Thymus (tissue), 11 donors: ENCODE results near the gene POC1A. TPM values are rescaled to one million over a fixed set of nuclear protein-coding genes. Genes with fewer than 3 reads are reported as not detected.

Experiments used
- DNase-seq, 9 donors: peaks; one replicate each; pipeline ENCODE4 v3.0.0-alpha.2; 2013; ENCODE audit warnings: low spot score in 9 of 9, low read depth in 6 of 9, missing footprints in 1 of 9
- H3K27ac ChIP-seq, 2 donors: one replicate each; pipeline ENCODE4 v1.5.1; 2013; ENCODE audit warnings: control low read depth in 1 of 2, low read depth in 1 of 2, low read length in 1 of 2, mild to moderate bottlenecking in 1 of 2, moderate library complexity in 1 of 2
- H3K27me3 ChIP-seq, 2 donors: one replicate each; pipeline ENCODE4 v1.5.1; 2013; ENCODE audit warnings: low read length in 1 of 2; ENCODE audit not compliant: control insufficient read depth in 2 of 2, insufficient read depth in 1 of 2
- H3K36me3 ChIP-seq, 2 donors: one replicate each; pipeline ENCODE4 v1.5.1; 2013; ENCODE audit warnings: low read length in 1 of 2, mild to moderate bottlenecking in 1 of 2, moderate library complexity in 1 of 2; ENCODE audit not compliant: control insufficient read depth in 2 of 2, insufficient read depth in 2 of 2
- H3K4me1 ChIP-seq, 2 donors: one replicate each; pipeline ENCODE4 v1.5.1; 2013; ENCODE audit warnings: low read length in 2 of 2; ENCODE audit not compliant: control insufficient read depth in 2 of 2, insufficient read depth in 2 of 2
- H3K4me3 ChIP-seq, 2 donors: one replicate each; pipeline ENCODE4 v1.5.1; 2013; ENCODE audit warnings: low read length in 2 of 2, control low read depth in 1 of 2, mild to moderate bottlenecking in 1 of 2
- H3K9me3 ChIP-seq, 2 donors: one replicate each; pipeline ENCODE4 v1.5.1; 2013; ENCODE audit warnings: low read length in 1 of 2, mild to moderate bottlenecking in 1 of 2; ENCODE audit not compliant: control insufficient read depth in 2 of 2, insufficient read depth in 1 of 2
- WGBS: extraction: QIAGEN DNeasy Blood & Tissue Kit; methylation state at CpG from one replicate; pipeline ENCODE4 v1.1.7; 2013; 5-methylcytosine and 5-hydroxymethylcytosine counted together
- polyA plus RNA-seq: library from polyadenylated mRNA; stranded (reverse); fragments of 200-250 nt; gene quantifications from one replicate; pipeline ENCODE4 v1.2.3, GENCODE V29; 2013
- total RNA-seq: library from RNA; stranded (reverse); fragments of 120-200 nt; gene quantifications from one replicate; pipeline ENCODE4 v1.2.4, GENCODE V29; 2013
- donor health status: healthy.

Gene POC1A
- total and polyA plus RNA-seq, 2 donors = 2.6 to 12.3 TPM

DNA sequence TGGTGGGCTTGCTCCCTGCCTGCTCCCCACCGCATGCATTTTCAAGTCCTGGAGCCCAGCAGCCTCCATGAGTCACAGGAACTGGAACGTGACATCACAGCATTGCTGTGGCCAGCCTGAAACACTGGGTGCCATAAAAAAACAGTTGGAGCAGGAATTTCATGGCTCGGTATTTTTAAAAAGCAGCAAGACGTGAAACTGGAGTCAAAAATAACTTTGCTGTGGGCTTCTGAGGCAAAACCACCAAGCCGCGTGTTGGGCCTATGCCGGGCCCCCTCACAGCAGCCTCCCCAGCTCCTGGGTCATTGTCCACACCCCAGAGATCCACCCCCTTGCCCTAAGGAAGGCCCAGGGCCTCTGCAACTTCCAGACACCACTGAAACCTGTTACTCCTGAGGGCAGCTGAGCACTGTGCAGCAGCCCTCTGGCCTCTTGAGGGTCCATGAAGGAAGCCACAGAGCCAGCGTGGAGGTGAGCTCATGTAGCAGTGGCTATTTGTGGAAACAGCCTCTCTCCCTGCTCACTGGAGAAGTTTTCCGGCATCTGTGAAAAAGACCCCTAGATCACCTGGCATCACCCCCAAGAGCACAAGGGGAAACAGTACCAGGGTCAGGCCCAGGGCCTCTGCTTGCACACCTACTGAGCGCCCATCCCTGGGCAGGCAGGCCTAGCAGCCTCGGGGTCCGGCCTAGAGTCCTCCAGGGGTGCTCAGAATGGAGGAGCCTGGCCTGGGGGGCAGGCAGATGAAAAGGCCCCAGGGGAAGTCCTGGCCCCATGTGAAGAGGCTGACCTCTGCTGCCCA is 63.9 kb downstream of the POC1A start:
- Histone ChIP-seq H3K36me3 (peaks cover 14 to 24% of the 10 kb centered on the region in 2 donors), H3K4me3 (no peak overlapping the region), H3K4me1 (peaks cover 2 to 44% of the 10 kb centered on the region in 2 donors), H3K27me3 (no peaks in the 10 kb centered on the region), H3K9me3 (peaks cover 0 to 3% of the 10 kb centered on the region in 2 donors), H3K27ac (no peak overlapping the region)
- WGBS = 91% methylated on average over 12 of the region's 12 CpGs
- no peak for DNase-seq

- H3K9me3 ChIP-seq = peaks cover 0 to 3% of the 10 kb centered on the region in 2 donors
- DNase-seq = no peak
- H3K27me3 ChIP-seq = no peaks in the 10 kb centered on the region
- WGBS = 93% methylated on average over 4 of the region's 4 CpGs
- no peak overlapping the region for H3K4me3 ChIP-seq
- H3K36me3 ChIP-seq = peaks cover 14 to 20% of the 10 kb centered on the region in 2 donors
- H3K27ac ChIP-seq = no peak overlapping the region
- peaks cover 2 to 50% of the 10 kb centered on the region in 2 donors for H3K4me1 ChIP-seq
Measured at GRCh38 chr3:52089691-52090090, 64.5 kb downstream of the POC1A start.

GRCh38 chr3:52088445-52089367 is 65.5 kb downstream of the POC1A start:
- WGBS = 95% methylated on average over 17 of the region's 17 CpGs
- Histone ChIP-seq H3K36me3 (peaks cover 10 to 13% of the 10 kb centered on the region in 2 donors), H3K27me3 (no peaks in the 10 kb centered on the region), H3K4me3 (no peak overlapping the region), H3K27ac (no peak overlapping the region), H3K9me3 (peaks cover 0 to 3% of the 10 kb centered on the region in 2 donors), H3K4me1 (peaks cover 2 to 46% of the 10 kb centered on the region in 2 donors)
- no peak for DNase-seq

GRCh38 chr3:52087731-52088130 is 66.5 kb downstream of the POC1A start:
- no peak overlapping the region for H3K4me3 ChIP-seq
- WGBS = 100% methylated on average over 3 of the region's 3 CpGs
- H3K36me3 ChIP-seq = peaks cover 4 to 11% of the 10 kb centered on the region in 2 donors
- H3K27me3 ChIP-seq = no peaks in the 10 kb centered on the region
- peaks cover 0 to 3% of the 10 kb centered on the region in 2 donors for H3K9me3 ChIP-seq
- no peak overlapping the region for H3K27ac ChIP-seq
- peaks cover 2 to 46% of the 10 kb centered on the region in 2 donors for H3K4me1 ChIP-seq
- DNase-seq = no peak

GRCh38 chr3:52086976-52087663 is 67.1 kb downstream of the POC1A start:
- peaks cover 0 to 2% of the 10 kb centered on the region in 2 donors for H3K9me3 ChIP-seq
- H3K4me3 ChIP-seq = no peak overlapping the region
- H3K4me1 ChIP-seq = peaks cover 2 to 46% of the 10 kb centered on the region in 2 donors
- no peaks in the 10 kb centered on the region for H3K27me3 ChIP-seq
- 81% methylated on average over 8 of the region's 8 CpGs for WGBS
- H3K36me3 ChIP-seq = peaks cover 3 to 8% of the 10 kb centered on the region in 2 donors
- peak overlapping the region in 1 of 2 donors; percentile 39 for H3K27ac ChIP-seq
- DNase-seq = peak in 1 of 9 donors; percentile 22

DNA sequence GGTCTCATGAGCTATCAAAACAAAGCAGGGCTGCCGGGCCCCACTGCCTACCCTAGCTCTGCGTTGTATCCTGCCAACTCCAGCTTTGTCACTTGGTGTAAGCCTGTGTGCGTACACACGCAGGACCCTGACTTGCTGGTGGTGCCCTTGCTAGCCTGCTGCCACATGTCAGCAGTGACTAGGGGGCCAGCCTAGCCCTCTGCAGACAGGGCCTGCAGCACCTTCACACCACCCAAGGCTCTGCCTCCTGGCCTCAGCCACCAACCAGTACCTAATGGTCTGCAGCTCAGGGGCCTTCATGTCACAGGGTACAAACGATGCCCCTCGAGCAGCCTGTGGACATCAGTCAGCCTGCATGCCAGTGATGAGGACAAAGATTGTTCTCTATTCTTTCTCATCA is 67.8 kb downstream of the POC1A start:
- peaks cover 2 to 46% of the 10 kb centered on the region in 2 donors for H3K4me1 ChIP-seq
- 82% methylated on average over 6 of the region's 6 CpGs for WGBS
- H3K36me3 ChIP-seq = peaks cover 3% of the 10 kb centered on the region in 2 donors
- H3K27ac ChIP-seq = peak overlapping the region in 1 of 2 donors; percentile 32
- no peaks in the 10 kb centered on the region for H3K27me3 ChIP-seq
- no peaks in the 10 kb centered on the region for H3K9me3 ChIP-seq
- no peak overlapping the region for H3K4me3 ChIP-seq
- DNase-seq = peak in 2 of 9 donors; percentile 28 to 35

- Histone ChIP-seq H3K36me3 (peaks cover 3% of the 10 kb centered on the region in 2 donors), H3K27ac (peak overlapping the region in 1 of 2 donors; percentile 32), H3K4me3 (no peak overlapping the region), H3K4me1 (peaks cover 2 to 42% of the 10 kb centered on the region in 2 donors), H3K9me3 (no peaks in the 10 kb centered on the region), H3K27me3 (no peaks in the 10 kb centered on the region)
- WGBS = 61% methylated on average over 10 of the region's 10 CpGs
- DNase-seq = peak in 1 of 9 donors; percentile 33
Measured at GRCh38 chr3:52085681-52086282, 68.4 kb downstream of the POC1A start.

DNA sequence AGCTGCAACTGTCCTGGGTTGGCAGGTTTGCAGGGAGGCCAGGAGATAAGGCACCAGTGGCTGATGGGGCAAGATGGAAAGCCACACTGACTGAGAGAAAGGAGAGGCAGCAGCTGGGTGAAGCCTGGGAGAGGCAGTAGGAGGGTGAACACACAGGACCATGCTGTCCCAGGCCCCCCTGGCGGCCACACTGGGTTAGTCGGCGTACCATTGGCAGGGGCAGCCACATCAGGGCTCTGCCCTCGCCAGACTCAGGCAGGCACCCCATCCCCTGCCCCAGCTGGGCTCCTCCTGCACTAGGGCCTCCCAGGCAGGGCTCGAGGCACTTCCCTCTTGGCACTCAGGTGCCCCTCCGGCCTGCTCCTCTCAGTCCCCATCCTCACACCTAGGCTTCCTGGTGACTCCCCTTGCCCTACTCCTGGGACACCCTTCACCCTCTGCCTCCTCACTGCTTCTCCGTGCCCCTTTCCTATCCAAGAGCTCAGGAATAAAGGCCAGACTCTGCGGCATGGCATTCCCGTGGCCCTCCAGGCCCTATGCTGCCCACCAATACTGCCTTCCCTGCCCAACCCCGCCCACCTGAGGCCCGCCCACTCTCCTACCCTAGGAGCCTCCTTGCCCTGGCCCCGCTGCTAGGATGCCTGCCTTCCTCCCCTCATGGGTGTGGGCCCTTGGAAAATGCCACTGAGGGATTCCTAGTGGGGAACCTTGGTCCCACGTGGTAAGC is 69.1 kb downstream of the POC1A start:
- Histone ChIP-seq H3K9me3 (no peaks in the 10 kb centered on the region), H3K4me3 (no peak overlapping the region), H3K36me3 (peaks cover 3 to 7% of the 10 kb centered on the region in 2 donors), H3K27me3 (no peaks in the 10 kb centered on the region), H3K27ac (no peak overlapping the region), H3K4me1 (peaks cover 0 to 42% of the 10 kb centered on the region in 2 donors)
- no peak for DNase-seq
- WGBS = 95% methylated on average over 13 of the region's 13 CpGs
